Activated CD4-positive, CD25-positive, alpha-beta regulatory T cell treated with anti-CD3 and anti-CD28 coated beads, Interleukin-2, amount 50 U/mL, for 24 hours (primary cell): Measurements from ENCODE around the gene CFAP70.
"Not testable (repeated sequence)": the region's sequence is repeated elsewhere in the genome, so short reads cannot be mapped to it uniquely, and the experiment has no call there.

Experiments
- ATAC-seq, 2 donors: fragments of 150-1000 bp; cut with Tn5 transposase; one replicate each; pipeline ENCODE4 v1.10.0; 2021; ENCODE audit warnings: mild to moderate bottlenecking in 1 of 2, moderate library complexity in 1 of 2

CFAP70 gene

GRCh38 chr10:73338801-73339368 is 19.8 kb downstream of the CFAP70 start:
- ATAC-seq = no peak

GRCh38 chr10:73333202-73333601 is 25.5 kb downstream of the CFAP70 start:
- ATAC-seq = no peak

- no peak for ATAC-seq
Observed at GRCh38 chr10:73332379-73332778, 26.3 kb downstream of the CFAP70 start.

- not testable (repeated sequence) for ATAC-seq
Observed at GRCh38 chr10:73328523-73328922, 30.1 kb downstream of the CFAP70 start.

- ATAC-seq = not testable (repeated sequence)
Observed at GRCh38 chr10:73325290-73325689, 33.4 kb downstream of the CFAP70 start.

GRCh38 chr10:73323582-73323981 is 35.1 kb downstream of the CFAP70 start:
- ATAC-seq = not testable (repeated sequence)

GRCh38 chr10:73310475-73310874 is 48.2 kb downstream of the CFAP70 start:
- ATAC-seq = no peak

- ATAC-seq = no peak
Observed at GRCh38 chr10:73307203-73307800, 51.4 kb downstream of the CFAP70 start.

- no peak for ATAC-seq
Observed at GRCh38 chr10:73306171-73306708, 52.4 kb downstream of the CFAP70 start.

GRCh38 chr10:73296946-73297345 is 61.7 kb downstream of the CFAP70 start:
- no peak for ATAC-seq

GRCh38 chr10:73293461-73293860 is 65.2 kb downstream of the CFAP70 start:
- ATAC-seq = no peak

GRCh38 chr10:73289958-73290357 is 68.7 kb downstream of the CFAP70 start:
- no peak for ATAC-seq

- no peak for ATAC-seq
Observed at GRCh38 chr10:73287441-73287840, 71.2 kb downstream of the CFAP70 start.

GRCh38 chr10:73281097-73281496 is 77.6 kb downstream of the CFAP70 start:
- no peak for ATAC-seq

GRCh38 chr10:73264423-73264822 is 94.2 kb downstream of the CFAP70 start:
- no peak for ATAC-seq

GRCh38 chr10:73263693-73264347 is 94.8 kb downstream of the CFAP70 start:
- ATAC-seq = no peak

- no peak for ATAC-seq
Observed at GRCh38 chr10:73262880-73263555, 95.6 kb downstream of the CFAP70 start.

- no peak for ATAC-seq
Observed at GRCh38 chr10:73262105-73262730, 96.4 kb downstream of the CFAP70 start.

- ATAC-seq = no peak
Observed at GRCh38 chr10:73261362-73261995, 97.2 kb downstream of the CFAP70 start.

- ATAC-seq = not testable (repeated sequence)
Observed at GRCh38 chr10:73258612-73259011, 100.1 kb downstream of the CFAP70 start.

- ATAC-seq = no peak
Observed at GRCh38 chr10:73253225-73253555, 105.5 kb downstream of the CFAP70 start.

GRCh38 chr10:73252445-73253224 is 106.0 kb downstream of the CFAP70 start, which contains the start of gene MRPS16:
Gene MRPS16, minus strand, starts transcription at chr10:73252644. Its CDS starts 162 bp downstream, at chr10:73252482.
- peak; percentile 88 to 93 for ATAC-seq
